22Rv1 (cell line): ENCODE measurements around the gene RASL10A.

ENCODE experiments used
- CTCF ChIP-seq: fragments of 450-650 bp; IDR thresholded peaks from 2 replicates; pipeline ENCODE4 v1.5.1; 2017; ENCODE audit warnings: mild to moderate bottlenecking
- ZFX ChIP-seq: fragments of 450-650 bp; IDR thresholded peaks from 2 replicates; pipeline ENCODE4 v1.6.1; 2017; ENCODE audit warnings: antibody characterized with exemption, borderline replicate concordance

- no peak for TF ChIP-seq CTCF
- TF ChIP-seq ZFX: no peak
These were observed 3.9 kb downstream of the RASL10A start for GRCh38 chr22:29311464-29312217.
